ENCODE results near the gene FAM181B.

The FAM181B gene

GRCh38 chr11:82682003-82682751 lies 51.5 kb downstream of the FAM181B start:
- DNase-seq (ENCODE audit: low read depth): no peak

GRCh38 chr11:82680252-82680651 lies 53.4 kb downstream of the FAM181B start:
- DNase-seq (ENCODE audit: low read depth): no peak

Data from stimulated activated CD4-positive, alpha-beta T cell treated with anti-CD3 and anti-CD28 coated beads, Interleukin-2, amount 100 ng/mL, for 4 hours (primary cell).